CD14-positive monocyte (primary cell): ENCODE results near the gene CLCNKB. TPM values are rescaled to one million over a fixed set of nuclear protein-coding genes. Genes with fewer than 3 reads are reported as not detected.

Experiments
- DNase-seq, 3 donors: peaks; one replicate each; pipeline ENCODE4 v3.0.0-alpha.2; 2011 to 2022
- H2AFZ ChIP-seq: 2 replicates; pipeline ENCODE4 v1.6.0; 2012; ENCODE audit warnings: mild to moderate bottlenecking, low read depth, low read length, inconsistent platforms; ENCODE audit not compliant: insufficient read depth, poor library complexity, severe bottlenecking
- H3K27ac ChIP-seq, 2 donors: 1 replicate in 1 of 2; 2 replicates in 1 of 2; pipeline ENCODE4 v1.5.1; 2012 to 2013; ENCODE audit warnings: low read length in 2 of 2, control low read depth in 1 of 2, inconsistent platforms in 1 of 2, low read depth in 1 of 2, mild to moderate bottlenecking in 1 of 2
- H3K27me3 ChIP-seq, 2 donors: one replicate each; pipeline versions ENCODE4 v1.6.0 to v1.6.1; 2011 to 2013; ENCODE audit warnings: low read length in 2 of 2; ENCODE audit not compliant: control insufficient read depth in 2 of 2, insufficient read depth in 2 of 2
- H3K36me3 ChIP-seq, 2 donors: replicated peaks in 1 of 2; 1 replicate in 1 of 2; 2 replicates in 1 of 2; pipeline versions ENCODE4 v1.5.1 to v1.6.1; 2012 to 2013; ENCODE audit warnings: low read length in 2 of 2, control low read depth in 1 of 2, inconsistent platforms in 1 of 2, mild to moderate bottlenecking in 1 of 2; ENCODE audit not compliant: insufficient read depth in 2 of 2, control insufficient read depth in 1 of 2
- H3K4me1 ChIP-seq, 2 donors: 1 replicate in 1 of 2; 2 replicates in 1 of 2; pipeline versions ENCODE4 v1.5.1 to v1.6.1; 2012 to 2013; ENCODE audit warnings: low read length in 2 of 2, control low read depth in 1 of 2, inconsistent platforms in 1 of 2, mild to moderate bottlenecking in 1 of 2, moderate library complexity in 1 of 2; ENCODE audit not compliant: insufficient read depth in 2 of 2, control insufficient read depth in 1 of 2
- H3K4me2 ChIP-seq: replicated peaks from 2 replicates; pipeline ENCODE3; 2012; ENCODE audit warnings: low read length, moderate library complexity, mild to moderate bottlenecking; ENCODE audit not compliant: poor library complexity, severe bottlenecking; ENCODE audit errors: extremely low read depth
- H3K4me3 ChIP-seq, 3 experiments: fragments of 200-600 bp in 1 of 3; sonication (generic) in 1 of 3; replicated peaks in 1 of 3; 1 replicate in 2 of 3; 2 replicates in 1 of 3; pipeline ENCODE4 v1.5.1; 2011 to 2013; ENCODE audit warnings: low read length in 3 of 3, mild to moderate bottlenecking in 3 of 3, control low read depth in 2 of 3, low read depth in 2 of 3, inconsistent platforms in 1 of 3, moderate library complexity in 1 of 3
- H3K79me2 ChIP-seq: 2 replicates; pipeline ENCODE4 v1.6.0; 2012; ENCODE audit warnings: mild to moderate bottlenecking, control low read depth, inconsistent platforms, low read length, moderate library complexity; ENCODE audit not compliant: insufficient read depth
- H3K9ac ChIP-seq: 2 replicates; pipeline ENCODE4 v1.6.0; 2017; ENCODE audit warnings: low read length, mild to moderate bottlenecking; ENCODE audit not compliant: insufficient read depth, poor library complexity, severe bottlenecking
- H3K9me3 ChIP-seq, 2 donors: replicated peaks in 1 of 2; 1 replicate in 1 of 2; 2 replicates in 1 of 2; pipeline versions ENCODE4 v1.5.1 to v1.6.1; 2012 to 2013; ENCODE audit warnings: low read length in 2 of 2, control low read depth in 1 of 2; ENCODE audit not compliant: control insufficient read depth in 1 of 2, insufficient read depth in 1 of 2
- H4K20me1 ChIP-seq: 2 replicates; pipeline ENCODE4 v1.6.0; 2012; ENCODE audit warnings: mild to moderate bottlenecking, low read length, control low read depth, moderate library complexity; ENCODE audit not compliant: insufficient read depth
- H3K27ac Mint-ChIP-seq, 7 donors: one replicate each; pipeline ENCODE4 v1.8.0; 2020; ENCODE audit warnings: mild to moderate bottlenecking in 7 of 7, mixed read lengths in 7 of 7, moderate library complexity in 6 of 7, inconsistent platforms in 2 of 7
- H3K27me3 Mint-ChIP-seq, 3 donors: one replicate each; pipeline ENCODE4 v1.8.0; 2021 to 2022; ENCODE audit warnings: low read depth in 3 of 3, mild to moderate bottlenecking in 3 of 3, mixed read lengths in 3 of 3, moderate library complexity in 3 of 3, inconsistent platforms in 1 of 3
- H3K36me3 Mint-ChIP-seq, 2 donors: one replicate each; pipeline ENCODE4 v1.8.0; 2020; ENCODE audit warnings: mixed read lengths in 2 of 2, inconsistent platforms in 1 of 2, mild to moderate bottlenecking in 1 of 2
- H3K4me1 Mint-ChIP-seq: one replicate; pipeline ENCODE4 v1.8.0; 2020; ENCODE audit warnings: mild to moderate bottlenecking, mixed read lengths
- H3K4me3 Mint-ChIP-seq, 2 donors: one replicate each; pipeline ENCODE4 v1.8.0; 2020; ENCODE audit warnings: mild to moderate bottlenecking in 2 of 2, mixed read lengths in 2 of 2, moderate library complexity in 1 of 2
- H3K9me3 Mint-ChIP-seq, 7 donors: one replicate each; pipeline ENCODE4 v1.8.0; 2020 to 2022; ENCODE audit warnings: mixed read lengths in 7 of 7, mild to moderate bottlenecking in 6 of 7, moderate library complexity in 6 of 7, inconsistent platforms in 2 of 7
- CTCF ChIP-seq: fragments of 200-600 bp; IDR thresholded peaks from one replicate; pipeline ENCODE4 v1.8.0; 2022; ENCODE audit warnings: antibody characterized with exemption, mild to moderate bottlenecking
- WGBS: methylation state at CpG from one replicate; pipeline ENCODE4 v1.1.5; 2013; ENCODE audit warnings: missing lambda C conversion rate; ENCODE audit not compliant: insufficient coverage; 5-methylcytosine and 5-hydroxymethylcytosine counted together
- intact Hi-C, 2 donors: fragments of 100-400 bp; cut with micrococcal nuclease; formaldehyde crosslinking; loops; one replicate each; pipeline versions ENCODE4 v1.15.0 to v1.15.1; 2023
- polyA plus RNA-seq, 3 donors: library from polyadenylated mRNA; depleted of rRNA in 1 of 3; unstranded in 2 of 3; stranded (reverse) in 1 of 3; fragments of 300-500 nt in 2 of 3; fragments of >200 nt in 1 of 3; fragmentation: Illumina TruSeq in 2 of 3; gene quantifications; 1 replicate in 2 of 3; 2 replicates in 1 of 3; pipeline ENCODE4 v1.2.3, GENCODE V29; 2012 to 2021

Gene CLCNKB
- polyA plus RNA-seq, 3 donors, result not detected

GRCh38 chr1:16013908-16014258, 29.7 kb upstream of the CLCNKB start:
- peak overlapping the region in 1 of 2 donors; percentile 21 for H3K4me3 Mint-ChIP-seq
- Histone ChIP-seq H3K79me2 (no peaks in the 10 kb centered on the region), H3K27ac (no peak overlapping the region), H3K4me2 (no peak overlapping the region), H3K27me3 (no peaks in the 10 kb centered on the region), H3K4me3 (no peak overlapping the region), H3K4me1 (peaks cover 13 to 22% of the 10 kb centered on the region in 2 donors), H3K9ac (no peak overlapping the region), H3K36me3 (no peaks in the 10 kb centered on the region), H2AFZ (no peak overlapping the region), H4K20me1 (no peaks in the 10 kb centered on the region), H3K9me3 (no peaks in the 10 kb centered on the region)
- H3K9me3 Mint-ChIP-seq, result no peaks in the 10 kb centered on the region
- TF ChIP-seq CTCF, result no peak
- peak overlapping the region in 2 of 7 donors; percentile 32 to 58 for H3K27ac Mint-ChIP-seq
- intact Hi-C loops, result loop anchor here in 1 of 2 donors (2.0 to 10.0 kb wide), 2 partner anchors 41 to 171 kb away; no protein-coding TSS in a partner anchor
- DNase-seq, result no peak
- no peaks in the 10 kb centered on the region for H3K36me3 Mint-ChIP-seq
- peaks cover 12 to 14% (median 13%) of the 10 kb centered on the region in 3 donors for H3K27me3 Mint-ChIP-seq
- H3K4me1 Mint-ChIP-seq, result peaks cover 15% of the 10 kb centered on the region
- WGBS, result no CpG with 5 or more reads among the region's 4 CpGs

DNA sequence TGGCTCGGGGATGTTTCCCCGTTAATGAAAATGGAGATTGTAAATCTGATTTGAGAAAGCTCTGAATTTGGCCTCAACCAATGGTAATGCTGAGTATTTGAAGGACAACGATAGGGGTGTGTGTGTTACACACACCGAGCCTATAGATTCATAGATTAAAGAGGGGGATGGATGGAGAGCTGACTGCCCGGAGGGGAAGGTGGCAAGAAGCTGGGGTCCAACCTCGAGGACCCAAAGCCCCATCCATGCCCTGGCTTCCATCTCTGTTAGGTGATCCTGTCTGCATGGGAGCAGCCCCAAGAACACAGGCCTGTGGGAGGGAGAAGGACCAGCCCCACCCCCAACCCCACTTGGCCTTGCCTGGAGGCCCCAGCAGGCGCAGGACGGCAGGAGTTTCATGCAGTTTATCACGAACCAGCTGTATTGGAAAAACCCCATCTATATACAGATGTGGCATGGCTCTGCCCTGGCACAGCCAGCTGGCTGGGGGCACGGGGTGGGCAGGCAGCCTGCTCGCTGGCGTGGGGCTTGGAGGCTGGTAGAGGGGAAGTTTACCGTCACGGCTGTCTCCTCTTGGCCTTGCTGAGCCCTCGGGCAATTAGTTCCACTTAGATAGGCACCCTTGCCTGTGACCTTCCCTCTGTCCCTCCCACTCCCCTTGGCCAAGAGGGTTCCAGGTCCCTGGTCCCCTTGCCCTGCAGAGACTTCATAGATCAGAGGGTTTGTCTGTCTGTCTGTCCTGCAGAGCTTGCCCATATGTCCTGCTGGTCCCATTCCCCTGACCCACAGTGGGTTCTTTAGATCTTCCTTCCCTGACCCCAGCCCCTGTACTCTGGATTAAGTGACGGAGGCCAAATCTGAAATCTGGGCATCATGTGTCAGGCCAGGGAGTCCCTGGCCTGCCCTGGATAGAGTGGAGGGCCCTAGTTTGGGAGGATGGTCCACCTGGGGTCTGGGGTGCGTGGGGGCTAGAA, 28.8 kb upstream of the CLCNKB start:
- Histone ChIP-seq H3K36me3 (no peaks in the 10 kb centered on the region), H4K20me1 (no peaks in the 10 kb centered on the region), H3K4me2 (no peak overlapping the region), H3K9me3 (no peaks in the 10 kb centered on the region), H2AFZ (peak overlapping the region; percentile 11), H3K27me3 (no peaks in the 10 kb centered on the region), H3K27ac (no peak overlapping the region), H3K4me1 (peaks cover 13 to 22% of the 10 kb centered on the region in 2 donors), H3K9ac (no peak overlapping the region), H3K79me2 (no peaks in the 10 kb centered on the region), H3K4me3 (no peak overlapping the region)
- DNase-seq, result no peak
- 78% methylated on average over 7 of the region's 17 CpGs for WGBS
- no peak overlapping the region for H3K4me3 Mint-ChIP-seq
- H3K4me1 Mint-ChIP-seq, result peaks cover 15% of the 10 kb centered on the region
- H3K36me3 Mint-ChIP-seq, result no peaks in the 10 kb centered on the region
- H3K27ac Mint-ChIP-seq, result no peak overlapping the region
- intact Hi-C loops, result loop anchor here in 1 of 2 donors (10.0 kb wide), 1 partner anchor 170 kb away; no protein-coding TSS in a partner anchor
- TF ChIP-seq CTCF, result no peak
- no peaks in the 10 kb centered on the region for H3K9me3 Mint-ChIP-seq
- peaks cover 13 to 19% (median 14%) of the 10 kb centered on the region in 3 donors for H3K27me3 Mint-ChIP-seq
